Measurements from ENCODE around the gene CORT. TPM values are rescaled to one million over a fixed set of nuclear protein-coding genes. Genes with fewer than 3 reads are reported as not detected.

The CORT gene
- total RNA-seq, 1 experiment from 2014 or later: not detected

- peaks cover 73% of the 10 kb centered on the region for H3K36me3 Mint-ChIP-seq (ENCODE audit: insufficient read depth, unreplicated experiment)
- ChIA-PET POLR2A (no interaction called here), CTCF (no interaction called here)
Observed at GRCh38 chr1:10419351-10419750, 30.5 kb upstream of the CORT start.

GRCh38 chr1:10421637-10422036 is 28.2 kb upstream of the CORT start:
- Histone ChIP-seq H3K9me3 (no peaks in the 10 kb centered on the region), H3K36me3 (ENCODE audit: control insufficient read depth, insufficient read depth, low read length) (0 out of 2 replicates have a peak, but pooled peaks cover 3% of the 10 kb centered on the region), H3K4me1 (peaks cover 7% of the 10 kb centered on the region), H3K27me3 (replicated peaks; ENCODE audit: control insufficient read depth, insufficient read depth, low read length) (no peaks in the 10 kb centered on the region), H3K4me3 (ENCODE audit: low read depth, low read length) (no peak overlapping the region)
- Mint-ChIP-seq H3K9me3 (ENCODE audit: unreplicated experiment) (no peaks in the 10 kb centered on the region), H3K4me1 (ENCODE audit: low read depth, unreplicated experiment) (no peaks in the 10 kb centered on the region), H3K27ac (ENCODE audit: unreplicated experiment) (no peak overlapping the region), H3K36me3 (ENCODE audit: insufficient read depth, unreplicated experiment) (peaks cover 50% of the 10 kb centered on the region), H3K27me3 (ENCODE audit: insufficient read depth, unreplicated experiment) (no peaks in the 10 kb centered on the region), H3K4me3 (ENCODE audit: unreplicated experiment) (no peak overlapping the region)
- intact Hi-C loops (cut with micrococcal nuclease; ENCODE audit: unreplicated experiment): no loop called here
- ChIA-PET POLR2A (no interaction called here), CTCF (no interaction called here)
- no TSS peak for BruUV-seq (replicated peaks)
- DNase-seq: no peak
- TF ChIP-seq CTCF (IDR thresholded peaks at IDR 0.05; ENCODE audit: insufficient read depth in 1 of 2, low read depth in 1 of 2, low read length in 1 of 2, severe bottlenecking in 1 of 2, unreplicated experiment in 1 of 2): no peak

More at GRCh38 chr1:10419351-10419750, 30.5 kb upstream of the CORT start:
- Mint-ChIP-seq H3K4me1 (ENCODE audit: low read depth, unreplicated experiment) (no peaks in the 10 kb centered on the region), H3K27me3 (ENCODE audit: insufficient read depth, unreplicated experiment) (no peaks in the 10 kb centered on the region), H3K4me3 (ENCODE audit: unreplicated experiment) (no peak overlapping the region), H3K27ac (ENCODE audit: unreplicated experiment) (no peak overlapping the region), H3K9me3 (ENCODE audit: unreplicated experiment) (no peaks in the 10 kb centered on the region)
- no peaks in the 10 kb centered on the region for H3K27me3 ChIP-seq (replicated peaks; ENCODE audit: control insufficient read depth, insufficient read depth, low read length)
- H3K4me3 ChIP-seq (ENCODE audit: low read depth, low read length): no peak overlapping the region
- no peaks in the 10 kb centered on the region for H3K4me1 ChIP-seq
- no peak for DNase-seq
- no TSS peak for BruUV-seq (replicated peaks)
- H3K36me3 ChIP-seq (ENCODE audit: control insufficient read depth, insufficient read depth, low read length): 0 out of 2 replicates have a peak, but pooled peaks cover 3% of the 10 kb centered on the region
- intact Hi-C loops (cut with micrococcal nuclease; ENCODE audit: unreplicated experiment): no loop called here
- no peaks in the 10 kb centered on the region for H3K9me3 ChIP-seq
- no peak for TF ChIP-seq CTCF (IDR thresholded peaks at IDR 0.05; ENCODE audit: insufficient read depth in 1 of 2, low read depth in 1 of 2, low read length in 1 of 2, severe bottlenecking in 1 of 2, unreplicated experiment in 1 of 2)

GRCh38 chr1:10424034-10424433 is 25.8 kb upstream of the CORT start:
- H3K9me3 Mint-ChIP-seq (ENCODE audit: unreplicated experiment): no peaks in the 10 kb centered on the region
- H3K27me3 Mint-ChIP-seq (ENCODE audit: insufficient read depth, unreplicated experiment): no peaks in the 10 kb centered on the region
- Histone ChIP-seq H3K4me3 (ENCODE audit: low read depth, low read length) (no peak overlapping the region), H3K4me1 (peaks cover 20% of the 10 kb centered on the region), H3K27me3 (replicated peaks; ENCODE audit: control insufficient read depth, insufficient read depth, low read length) (no peaks in the 10 kb centered on the region), H3K9me3 (no peaks in the 10 kb centered on the region), H3K36me3 (ENCODE audit: control insufficient read depth, insufficient read depth, low read length) (peaks cover 2% of the 10 kb centered on the region; the same call in 1 of the 2 replicates)
- peaks cover 11% of the 10 kb centered on the region for H3K4me1 Mint-ChIP-seq (ENCODE audit: low read depth, unreplicated experiment)
- no peak for DNase-seq
- ChIA-PET CTCF (no interaction called here), POLR2A (no interaction called here)
- intact Hi-C loops (cut with micrococcal nuclease; ENCODE audit: unreplicated experiment): no loop called here
- BruUV-seq (replicated peaks): no TSS peak
- H3K27ac Mint-ChIP-seq (ENCODE audit: unreplicated experiment): no peak overlapping the region
- peaks cover 26% of the 10 kb centered on the region for H3K36me3 Mint-ChIP-seq (ENCODE audit: insufficient read depth, unreplicated experiment)
- TF ChIP-seq CTCF (IDR thresholded peaks at IDR 0.05; ENCODE audit: insufficient read depth in 1 of 2, low read depth in 1 of 2, low read length in 1 of 2, severe bottlenecking in 1 of 2, unreplicated experiment in 1 of 2): no peak
- H3K4me3 Mint-ChIP-seq (ENCODE audit: unreplicated experiment): no peak overlapping the region
